ENCODE data around the gene PPFIA2.

PPFIA2 gene

GRCh38 chr12:81492131-81492720, 266.9 kb downstream of the PPFIA2 start:
- TF ChIP-seq CTCF (IDR thresholded peaks at IDR 0.05; ENCODE audit: low read depth, low read length) = no peak
- no peak overlapping the region for H3K4me3 ChIP-seq (ENCODE audit: low read depth, low read length)

DNA sequence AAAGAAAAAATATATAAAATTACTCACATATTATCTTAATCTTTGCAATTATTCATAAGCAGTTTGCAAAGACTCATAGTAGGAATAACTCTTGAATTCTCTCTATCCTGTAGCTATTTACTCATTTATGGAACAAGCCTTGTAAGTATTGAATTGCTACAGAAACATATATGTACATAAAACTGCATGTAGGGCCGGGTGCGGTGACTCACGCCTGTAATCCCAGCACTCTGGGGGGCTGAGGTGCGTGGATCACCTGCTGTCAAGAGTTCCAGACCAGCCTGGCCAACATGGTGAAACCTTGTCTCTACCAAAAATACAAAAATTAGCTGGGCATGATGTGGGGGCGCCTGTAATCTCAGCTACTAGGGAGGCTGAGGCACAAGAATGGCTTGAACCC, 286.2 kb downstream of the PPFIA2 start:
- no peak for TF ChIP-seq CTCF (IDR thresholded peaks at IDR 0.05; ENCODE audit: low read depth, low read length)

GRCh38 chr12:81470923-81471322, 288.2 kb downstream of the PPFIA2 start:
- no peak overlapping the region for H3K4me3 ChIP-seq (ENCODE audit: low read depth, low read length)
- no peak for TF ChIP-seq CTCF (IDR thresholded peaks at IDR 0.05; ENCODE audit: low read depth, low read length)

More for the DNA sequence above, 286.2 kb downstream of the PPFIA2 start:
- no peak overlapping the region for H3K4me3 ChIP-seq (ENCODE audit: low read depth, low read length)

DNA sequence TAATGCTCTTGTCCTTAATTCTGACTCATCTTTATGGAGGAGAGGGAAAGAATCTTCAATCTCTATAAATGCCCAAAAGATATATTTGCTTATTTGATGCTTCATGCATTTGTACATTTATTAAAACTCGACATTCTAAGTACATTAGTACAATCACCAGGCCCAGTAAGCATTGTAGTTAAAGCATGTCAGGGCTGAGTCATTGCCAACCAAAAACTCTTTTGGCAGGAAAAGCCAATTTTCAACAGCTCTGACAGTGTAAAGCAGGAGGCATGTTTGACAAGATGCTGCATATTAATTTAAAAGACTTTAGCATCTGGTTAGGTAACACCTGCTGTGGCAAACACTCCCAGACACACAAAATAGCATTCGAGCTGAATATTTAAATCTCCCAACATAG, 290.9 kb downstream of the PPFIA2 start:
- TF ChIP-seq CTCF (IDR thresholded peaks at IDR 0.05; ENCODE audit: low read depth, low read length) = no peak
- H3K4me3 ChIP-seq (ENCODE audit: low read depth, low read length) = no peak overlapping the region

GRCh38 chr12:81465876-81466275, 293.3 kb downstream of the PPFIA2 start:
- TF ChIP-seq CTCF (IDR thresholded peaks at IDR 0.05; ENCODE audit: low read depth, low read length) = no peak

GRCh38 chr12:81465191-81465590, 294.0 kb downstream of the PPFIA2 start:
- H3K4me3 ChIP-seq (ENCODE audit: low read depth, low read length) = no peak overlapping the region
- no peak for TF ChIP-seq CTCF (IDR thresholded peaks at IDR 0.05; ENCODE audit: low read depth, low read length)

More at GRCh38 chr12:81465876-81466275, 293.3 kb downstream of the PPFIA2 start:
- H3K4me3 ChIP-seq (ENCODE audit: low read depth, low read length) = no peak overlapping the region

DNA sequence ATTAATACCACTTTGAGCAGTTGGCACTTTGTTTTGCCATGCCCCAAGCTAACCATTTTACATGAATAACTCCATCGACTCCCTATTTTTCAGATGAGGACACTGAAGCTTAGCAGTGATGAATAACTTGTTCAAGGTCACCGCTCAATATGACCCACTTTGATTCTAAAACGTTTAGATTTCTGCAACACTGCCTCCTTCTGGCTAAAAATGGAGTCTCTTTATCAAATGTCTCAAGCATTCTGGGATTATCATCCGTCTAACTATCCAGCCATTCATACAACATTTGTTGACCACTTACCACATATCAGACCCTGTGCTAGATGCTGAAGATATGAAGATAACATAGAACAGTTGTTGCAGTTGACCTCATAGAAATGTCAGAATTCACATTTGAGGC, 298.0 kb downstream of the PPFIA2 start:
- no peak overlapping the region for H3K4me3 ChIP-seq (ENCODE audit: low read depth, low read length)
- TF ChIP-seq CTCF (IDR thresholded peaks at IDR 0.05; ENCODE audit: low read depth, low read length) = no peak
